Stimulated activated CD8-positive, alpha-beta memory T cell treated with anti-CD3 and anti-CD28 coated beads, Interleukin-4, amount 100 ng/mL, for 48 hours (primary cell): Measurements from ENCODE around the gene HOXB2.

Experiments used
- DNase-seq: peaks from one replicate; pipeline ENCODE4 v3.0.0-alpha.2; 2020

Gene HOXB2

GRCh38 chr17:48565022-48565554 lies 20.2 kb upstream of the HOXB2 start:
- no peak for DNase-seq

GRCh38 chr17:48564188-48565021 lies 19.5 kb upstream of the HOXB2 start:
- no peak for DNase-seq

- no peak for DNase-seq
Measured at GRCh38 chr17:48563867-48564187, 18.9 kb upstream of the HOXB2 start.

- no peak for DNase-seq
Measured at GRCh38 chr17:48563385-48563838, 18.5 kb upstream of the HOXB2 start.

GRCh38 chr17:48562934-48563333 lies 18.0 kb upstream of the HOXB2 start:
- DNase-seq, result no peak

GRCh38 chr17:48561884-48562810 lies 17.2 kb upstream of the HOXB2 start:
- DNase-seq, result no peak

- DNase-seq, result no peak
Measured at GRCh38 chr17:48559840-48560817, 15.2 kb upstream of the HOXB2 start.

- no peak for DNase-seq
Measured at GRCh38 chr17:48559122-48559839, 14.4 kb upstream of the HOXB2 start.

GRCh38 chr17:48558831-48559121 lies 13.9 kb upstream of the HOXB2 start:
- no peak for DNase-seq

- no peak for DNase-seq
Measured at GRCh38 chr17:48558057-48558830, 13.3 kb upstream of the HOXB2 start.

GRCh38 chr17:48556576-48557401 lies 11.9 kb upstream of the HOXB2 start:
- DNase-seq, result no peak

- no peak for DNase-seq
Measured at GRCh38 chr17:48556229-48556575, 11.3 kb upstream of the HOXB2 start.

GRCh38 chr17:48555258-48556228 lies 10.6 kb upstream of the HOXB2 start:
- no peak for DNase-seq

- no peak for DNase-seq
Measured at GRCh38 chr17:48554412-48555257, 9.7 kb upstream of the HOXB2 start.

GRCh38 chr17:48553826-48554225 lies 8.9 kb upstream of the HOXB2 start:
- no peak for DNase-seq

- no peak for DNase-seq
Measured at GRCh38 chr17:48553190-48553547, 8.3 kb upstream of the HOXB2 start.

- no peak for DNase-seq
Measured at GRCh38 chr17:48552466-48553189, 7.7 kb upstream of the HOXB2 start.
